Activated CD4-positive, alpha-beta T cell treated with anti-CD3 and anti-CD28 coated beads for 4 hours (primary cell): ENCODE measurements around the gene GOLGA5.

Experiments used
- DNase-seq, 2 donors: peaks; one replicate each; pipeline ENCODE4 v3.0.0-alpha.2; 2020

GOLGA5 gene

GRCh38 chr14:92883066-92883465 is 89.0 kb downstream of the GOLGA5 start:
- no peak for DNase-seq

GRCh38 chr14:92884410-92884809 is 90.3 kb downstream of the GOLGA5 start:
- DNase-seq = no peak

- no peak for DNase-seq
These were observed 91.4 kb downstream of the GOLGA5 start for GRCh38 chr14:92885279-92886061.

GRCh38 chr14:92886337-92886736 is 92.2 kb downstream of the GOLGA5 start:
- DNase-seq = no peak

GRCh38 chr14:92887157-92887556 is 93.1 kb downstream of the GOLGA5 start:
- DNase-seq = no peak

GRCh38 chr14:92888896-92889295 is 94.8 kb downstream of the GOLGA5 start:
- DNase-seq = no peak
